ENCODE results near the gene EIF4G1. TPM values are rescaled to one million over a fixed set of nuclear protein-coding genes. Genes with fewer than 3 reads are reported as not detected.

EIF4G1 gene
- total and polyA plus RNA-seq, 2 donors (not counting 3 experiments of a cell fraction or from before 2014, with no cell fraction given): 355 to 532 TPM

GRCh38 chr3:184337399-184337714 lies 23.0 kb downstream of the EIF4G1 start, which contains the start of gene FAM131A:
FAM131A (plus strand) TSS chr3:184337600; CDS start chr3:184337631, 31 bp downstream.
- peaks cover 69% of the 10 kb centered on the region for H3K4me1 ChIP-seq (ENCODE audit: control insufficient read depth, extremely low read depth, insufficient read depth, low read length)
- ChIA-PET POLR2A (interaction anchor here (0.6 to 1.0 kb wide), 3 partner anchors 22 to 186 kb away, joined by 3 to 5 read pairs (median 4); no protein-coding TSS in a partner anchor), CTCF (interaction anchor here (0.7 to 2.2 kb wide), 11 partner anchors 8 to 442 kb away, joined by 3 to 7 read pairs (median 4); partner anchors contain the start of gene EIF2B5)
- H3K4me2 ChIP-seq (ENCODE audit: insufficient read depth, low read length): peak within 1 kb of the TSS; percentile 73
- H3K27ac ChIP-seq (ENCODE audit: insufficient read depth, low read depth, low read length): peak within 1 kb of the TSS; percentile 99
- H3K9ac ChIP-seq (replicated peaks; ENCODE audit: extremely low read depth, insufficient read depth, low read length): peak within 1 kb of the TSS; percentile 76
- peak; percentile 12 for DNase-seq (ENCODE audit: low read depth, low spot score)
- BruUV-seq (replicated peaks): no TSS peak
- intact Hi-C loops (cut with micrococcal nuclease) (loop anchor here (10.0 kb wide), 1 partner anchor 1597 kb away; the partner anchor contains the start of gene TRA2B), dilution Hi-C loops (cut with MboI; ENCODE audit: extremely low pct_ligation_motif_present, low sequenced_read_pairs) (no loop called here)
- peak within 1 kb of the TSS; percentile 24 for H2AFZ ChIP-seq (ENCODE audit: low read depth, low read length)
- peaks cover 14 to 18% of the 10 kb centered on the region in 2 experiments for H3K36me3 ChIP-seq (ENCODE audit: control insufficient read depth in 2 of 2, extremely low read depth in 1 of 2, insufficient read depth in 2 of 2, low read length in 2 of 2)
- no peaks in the 10 kb centered on the region for H3K27me3 ChIP-seq (ENCODE audit: control insufficient read depth in 2 of 2, insufficient read depth in 2 of 2, low read length in 2 of 2)
- TF ChIP-seq POLR2A (IDR thresholded peaks at IDR 0.05; ENCODE audit: low read depth, low read length) (no peak), GATA2 (IDR thresholded peaks at IDR 0.05; ENCODE audit: insufficient read depth, insufficient read length, low read depth, low read length) (no peak), MYC (IDR thresholded peaks at IDR 0.05; ENCODE audit: low read depth, low read length) (no peak), CTCF (IDR thresholded peaks at IDR 0.05; ENCODE audit: extremely low read depth in 1 of 2, insufficient read depth in 1 of 2, low read depth in 1 of 2, low read length in 2 of 2) (no peak), POLR2AphosphoS5 (IDR thresholded peaks at IDR 0.05; ENCODE audit: insufficient read depth, low read depth, low read length) (no peak), FOS (IDR thresholded peaks at IDR 0.05; ENCODE audit: borderline replicate concordance, insufficient read depth, low read length) (no peak), MAX (IDR thresholded peaks at IDR 0.05; ENCODE audit: insufficient read depth, insufficient read length) (no peak), JUN (IDR thresholded peaks at IDR 0.05; ENCODE audit: borderline replicate concordance, insufficient read depth, insufficient read length, low read depth) (no peak), EZH2 (IDR thresholded peaks at IDR 0.05; ENCODE audit: borderline replicate concordance, low read depth, low read length, severe bottlenecking) (no peak)
- peaks cover 48% of the 10 kb centered on the region for H3K79me2 ChIP-seq (ENCODE audit: control insufficient read depth, insufficient read depth, low read length)
- no peaks in the 10 kb centered on the region for H3K9me3 ChIP-seq (replicated peaks; ENCODE audit: control insufficient read depth, insufficient read depth, low read length)
- H3K9me1 ChIP-seq (replicated peaks; ENCODE audit: control insufficient read depth, extremely low read depth, insufficient read depth, low read length): no peaks in the 10 kb centered on the region
- no peaks in the 10 kb centered on the region for H4K20me1 ChIP-seq (replicated peaks; ENCODE audit: control insufficient read depth, extremely low read depth, insufficient read depth, low read length)
- peak; percentile 35 for FAIRE-seq
- H3K4me3 ChIP-seq (replicated peaks in 1 of 3; ENCODE audit: insufficient read depth in 1 of 3, low read depth in 1 of 3, low read length in 3 of 3): peak within 1 kb of the TSS; percentile 31 to 62 (median 54)
